HepG2 (cell line): ENCODE results near the gene CNPY4. TPM values are rescaled to one million over a fixed set of nuclear protein-coding genes. Genes with fewer than 3 reads are reported as not detected.

Experiments
- ATAC-seq: fragments of 200-7000 bp; cut with Tn5 transposase; 3 replicates; pipeline ENCODE4 v1.9.1; 2020; ENCODE audit warnings: mild to moderate bottlenecking, moderate library complexity
- BruUV-seq: library from RNA; stranded (reverse); fragments of 400-500 nt; replicated peaks from 2 replicates; lab custom pipeline; 2021; lab: Mats Ljungman, UMichigan
- CTCF ChIA-PET: fragments of 300-600 bp; formaldehyde crosslinking; extraction: SDS; loops from one replicate; lab custom pipeline; 2021; ENCODE audit warnings: low total read pairs, inconsistent platforms, low intra/inter-chr PET ratio; lab: Yijun Ruan, JAX
- POLR2A ChIA-PET: fragments of 350-600 bp; sonication (Branson Sonifier 250); formaldehyde crosslinking; loops from one replicate; lab custom pipeline; 2020; ENCODE audit warnings: antibody characterized with exemption, inconsistent platforms; lab: Yijun Ruan, JAX
- DNase-seq: peaks from one replicate; pipeline ENCODE4 v3.0.0-alpha.2; 2015; ENCODE audit warnings: low spot score
- FAIRE-seq: peaks from 3 replicates; lab custom pipeline; 2011; peaks lifted over from hg19 to GRCh38; lab: Jason Lieb, UNC
- H2AFZ ChIP-seq: one replicate; pipeline ENCODE4 v1.6.1; 2011; ENCODE audit warnings: low read length, inconsistent platforms
- H3K27ac ChIP-seq: fragments of 300-600 bp; 3 replicates; pipeline ENCODE4 v1.8.0; 2011; ENCODE audit warnings: mixed run types, mild to moderate bottlenecking, mixed read lengths, low read length, inconsistent platforms; ENCODE audit not compliant: insufficient read depth; ENCODE audit errors: extremely low read length
- H3K27me3 ChIP-seq, 2 experiments: fragments of 200-600 bp in 1 of 2; 2 replicates in 1 of 2; 3 replicates in 1 of 2; pipeline versions ENCODE4 v1.6.0 to v1.8.0; 2011; ENCODE audit warnings: low read length in 2 of 2, mild to moderate bottlenecking in 2 of 2, moderate library complexity in 2 of 2, inconsistent platforms in 1 of 2; ENCODE audit not compliant: insufficient read depth in 2 of 2, control insufficient read depth in 1 of 2
- H3K36me3 ChIP-seq, 2 experiments: fragments of 200-600 bp in 1 of 2; replicated peaks in 1 of 2; 2 replicates in 1 of 2; 3 replicates in 1 of 2; pipeline versions ENCODE4 v1.5.1 to v1.8.0; 2011; ENCODE audit warnings: low read length in 2 of 2, inconsistent platforms in 1 of 2; ENCODE audit not compliant: insufficient read depth in 2 of 2, control insufficient read depth in 1 of 2
- H3K4me1 ChIP-seq: 2 replicates; pipeline ENCODE4 v1.5.1; 2012; ENCODE audit warnings: low read length, inconsistent platforms; ENCODE audit not compliant: insufficient read depth
- H3K4me2 ChIP-seq: 2 replicates; pipeline ENCODE4 v1.6.0; 2011; ENCODE audit warnings: low read depth, low read length, inconsistent platforms
- H3K4me3 ChIP-seq, 3 experiments: fragments of 200-600 bp in 1 of 3; sonication (generic), shearing (Covaris generic) in 1 of 3; replicated peaks in 1 of 3; 2 replicates each; pipeline ENCODE4 v1.5.1; 2011 to 2016; ENCODE audit warnings: low read length in 3 of 3, inconsistent platforms in 2 of 3, low read depth in 2 of 3, mild to moderate bottlenecking in 2 of 3, control low read depth in 1 of 3, mixed read lengths in 1 of 3; ENCODE audit not compliant: insufficient read depth in 1 of 3
- H3K79me2 ChIP-seq: one replicate; pipeline ENCODE4 v1.6.1; 2011; ENCODE audit warnings: low read length, inconsistent platforms; ENCODE audit not compliant: insufficient read depth
- H3K9ac ChIP-seq: 2 replicates; pipeline ENCODE4 v1.6.0; 2011; ENCODE audit warnings: mild to moderate bottlenecking, low read depth, low read length, inconsistent platforms; ENCODE audit not compliant: insufficient read depth
- H3K9me3 ChIP-seq: 2 replicates; pipeline ENCODE4 v1.5.1; 2012; ENCODE audit warnings: mild to moderate bottlenecking, low read length
- H4K20me1 ChIP-seq: 2 replicates; pipeline ENCODE4 v1.6.0; 2011; ENCODE audit warnings: inconsistent platforms, mild to moderate bottlenecking, low read length, moderate library complexity; ENCODE audit not compliant: insufficient read depth
- ARNT2 ChIP-seq: sonication (generic); formaldehyde crosslinking; IDR thresholded peaks from 2 replicates; pipeline ENCODE4 v1.8.0; 2022; ENCODE audit warnings: mild to moderate bottlenecking, low read depth, missing genetic modification reagents, moderate library complexity
- BCLAF1 ChIP-seq: fragments of 450-650 bp; IDR thresholded peaks from 2 replicates; pipeline ENCODE4 v1.6.1; 2017; ENCODE audit warnings: mild to moderate bottlenecking
- EHMT2 ChIP-seq: fragments of 200-600 bp; sonication (generic); IDR thresholded peaks from 2 replicates; pipeline ENCODE4 v1.7.0; 2017; ENCODE audit warnings: antibody characterized with exemption, low read depth, low read length, borderline replicate concordance
- HNF1B ChIP-seq: sonication (generic); formaldehyde crosslinking; IDR thresholded peaks from 2 replicates; pipeline ENCODE4 v1.5.1; 2020; ENCODE audit warnings: mild to moderate bottlenecking, moderate library complexity, missing genetic modification reagents
- KLF16 ChIP-seq, 2 experiments: sonication (generic) in 1 of 2; formaldehyde crosslinking in 1 of 2; IDR thresholded peaks; 2 replicates each; pipeline versions ENCODE4 v1.6.1 to v1.8.0; 2016 to 2023; ENCODE audit warnings: missing genetic modification reagents in 2 of 2, missing compliant biosample characterization in 1 of 2
- MIER2 ChIP-seq: IDR thresholded peaks from 2 replicates; pipeline ENCODE4 v1.6.1; 2016; ENCODE audit warnings: missing biosample characterization, missing genetic modification reagents
- NFIC ChIP-seq: IDR thresholded peaks from 2 replicates; pipeline ENCODE4 v1.6.1; 2012; ENCODE audit warnings: mild to moderate bottlenecking, low read length, inconsistent platforms
- NFRKB ChIP-seq: fragments of 450-650 bp; IDR thresholded peaks from 2 replicates; pipeline ENCODE4 v1.6.1; 2017
- RXRA ChIP-seq: sonication (generic); formaldehyde crosslinking; IDR thresholded peaks from 2 replicates; pipeline ENCODE4 v1.5.1; 2020; ENCODE audit warnings: missing genetic modification reagents
- SAFB2 ChIP-seq: sonication (generic); formaldehyde crosslinking; IDR thresholded peaks from 2 replicates; pipeline ENCODE4 v1.5.1; 2020; ENCODE audit warnings: missing genetic modification reagents, low read depth, mild to moderate bottlenecking, borderline replicate concordance
- ZBTB8A ChIP-seq: sonication (generic); formaldehyde crosslinking; IDR thresholded peaks from 2 replicates; pipeline ENCODE4 v1.4.0; 2020; ENCODE audit warnings: mild to moderate bottlenecking, low read depth, missing genetic modification reagents, borderline replicate concordance
- ZFP37 ChIP-seq: sonication (generic); formaldehyde crosslinking; IDR thresholded peaks from 2 replicates; pipeline ENCODE4 v1.4.0; 2020; ENCODE audit warnings: missing genetic modification reagents, borderline replicate concordance
- ZNF20 ChIP-seq: sonication (generic); formaldehyde crosslinking; IDR thresholded peaks from 2 replicates; pipeline ENCODE4 v1.4.0; 2020; ENCODE audit warnings: mild to moderate bottlenecking, moderate library complexity, missing genetic modification reagents
- ZSCAN9 ChIP-seq: IDR thresholded peaks from 2 replicates; pipeline ENCODE4 v1.6.1; 2016; ENCODE audit warnings: borderline replicate concordance
- WGBS: methylation state at CpG from one replicate; pipeline ENCODE4 v1.1.6; 2017; ENCODE audit warnings: low lambda C conversion rate; 5-methylcytosine and 5-hydroxymethylcytosine counted together
- in situ Hi-C: cut with HindIII; loops from 2 replicates; pipeline ENCODE4 v1.10.0; 2017; ENCODE audit warnings: low pct_unique_long_range_greater_than_20kb; ENCODE audit not compliant: extremely low pct_ligation_motif_present
- intact Hi-C: fragments of 100-400 bp; cut with micrococcal nuclease; formaldehyde crosslinking; loops from one replicate; pipeline ENCODE4 v1.10.0; 2022; ENCODE audit not compliant: unreplicated experiment
- polyA plus RNA-seq, 8 experiments: library from polyadenylated mRNA; depleted of rRNA in 3 of 8; stranded (reverse) in 7 of 8; unstranded in 1 of 8; fragments of >200 nt; fragmentation: Illumina TruSeq in 4 of 8; extraction: Trizol in 4 of 8; gene quantifications; 2 replicates each; pipeline versions ENCODE4 v1.2.1 to v1.2.3, GENCODE V29; 2011 to 2016; ENCODE audit warnings: low read depth in 4 of 8, missing spikeins in 1 of 8, mixed read lengths in 1 of 8; ENCODE audit not compliant: insufficient read depth in 1 of 8
- total RNA-seq, 5 experiments: library from RNA; depleted of rRNA; stranded (reverse); fragments of >200 nt; fragmentation: Illumina TruSeq; extraction: Trizol; gene quantifications; 2 replicates each; pipeline ENCODE4 v1.2.3, GENCODE V29; 2016; ENCODE audit warnings: low read depth in 1 of 5

CNPY4 gene
- total and polyA plus RNA-seq, 2 of the 13 experiments (the other 11 are each of a cell fraction or from before 2014, with no cell fraction given), result 6.2 to 12.7 TPM

GRCh38 chr7:100122067-100122466 is 2.6 kb downstream of the CNPY4 start (continued):
- TF ChIP-seq RXRA, result peak; percentile 67; the same call in 1 of the 2 replicates
- TF ChIP-seq NFRKB, result no peak

- Histone ChIP-seq H3K4me2 (peak overlapping the region; percentile 66), H3K27me3 (no peaks in the 10 kb centered on the region; a peak in 1 of 5 replicates), H3K27ac (peak overlapping the region; percentile 66), H2AFZ (no peak overlapping the region), H3K36me3 (no peaks in the 10 kb centered on the region), H3K9me3 (no peaks in the 10 kb centered on the region), H4K20me1 (no peaks in the 10 kb centered on the region), H3K4me1 (peaks cover 59% of the 10 kb centered on the region), H3K79me2 (peaks cover 13% of the 10 kb centered on the region), H3K9ac (no peak overlapping the region), H3K4me3 (no peak overlapping the region)
- no peak for FAIRE-seq
- ATAC-seq, result no peak
- ChIA-PET CTCF (interaction anchor here (1.2 kb wide), 1 partner anchor 10 kb away, joined by 3 read pairs; no protein-coding TSS in a partner anchor), POLR2A (interaction anchor here (2.2 to 2.3 kb wide), 2 partner anchors 21 to 26 kb away, joined by 6 to 24 read pairs; partner anchors contain the start of genes AP4M1, LAMTOR4 and MCM7)
- WGBS, result 100% methylated on average over 1 of the region's 1 CpG
- intact Hi-C loops (no loop called here), in situ Hi-C loops (no loop called here)
- BruUV-seq, result no TSS peak
- 0 out of 2 replicates have a peak, but pooled peaks have one; percentile 3 for TF ChIP-seq ZSCAN9 (CRISPR knock-in tag)
- TF ChIP-seq ARNT2 (CRISPR knock-in tag), result 0 out of 2 replicates have a peak, but pooled peaks have one; percentile 5
- no peak for TF ChIP-seq ZFP37 (CRISPR knock-in tag)
- TF ChIP-seq ZNF20 (CRISPR knock-in tag), result no peak
- TF ChIP-seq KLF16 (CRISPR knock-in tag; IDR thresholded peaks at IDR 0.05), result no peak
- 0 out of 2 replicates have a peak, but pooled peaks have one; percentile 4 for TF ChIP-seq HNF1B (CRISPR knock-in tag)
- no peak for TF ChIP-seq MIER2 (CRISPR knock-in tag)
- TF ChIP-seq BCLAF1, result no peak
- 0 out of 2 replicates have a peak, but pooled peaks have one; percentile 2 for TF ChIP-seq NFIC
- no peak for TF ChIP-seq ZBTB8A
- TF ChIP-seq SAFB2 (CRISPR knock-in tag), result 0 out of 2 replicates have a peak, but pooled peaks have one; percentile 11
- TF ChIP-seq EHMT2, result no peak
- DNase-seq, result no peak
Measured at GRCh38 chr7:100122568-100122967, 3.1 kb downstream of the CNPY4 start.
